Prostate gland (tissue), 2 donors: ENCODE data around the gene TNNC2. TPM values are rescaled to one million over a fixed set of nuclear protein-coding genes. Genes with fewer than 3 reads are reported as not detected.

Experiments used
- DNase-seq: peaks from one replicate; pipeline ENCODE4 v3.0.0-alpha.2; 2019; ENCODE audit warnings: low spot score
- H3K27ac ChIP-seq, 2 donors: fragments of 200-600 bp; sonication (generic); 2 replicates each; pipeline ENCODE4 v1.5.1; 2017 to 2019
- H3K27me3 ChIP-seq: fragments of 200-600 bp; sonication (generic); replicated peaks from 2 replicates; pipeline ENCODE4 v1.5.1; 2019; ENCODE audit not compliant: insufficient read depth
- H3K36me3 ChIP-seq, 2 donors: fragments of 200-600 bp; sonication (generic); 1 replicate in 1 of 2; 2 replicates in 1 of 2; pipeline versions ENCODE4 v1.5.1 to v1.8.1; 2017 to 2019
- H3K4me1 ChIP-seq: fragments of 200-600 bp; sonication (generic); replicated peaks from 2 replicates; pipeline ENCODE4 v1.5.1; 2019
- H3K4me3 ChIP-seq, 2 donors: fragments of 200-600 bp; sonication (generic); 2 replicates each; pipeline ENCODE4 v1.5.1; 2017 to 2019
- H3K9me3 ChIP-seq: fragments of 200-600 bp; sonication (generic); 2 replicates; pipeline ENCODE4 v1.5.1; 2017
- CTCF ChIP-seq, 4 experiments: fragments of 200-600 bp in 2 of 4; fragments of 450-650 bp in 2 of 4; sonication (generic) in 2 of 4; IDR thresholded peaks; 1 replicate in 3 of 4; 2 replicates in 1 of 4; pipeline ENCODE4 v1.5.1; 2016 to 2019; ENCODE audit warnings: antibody characterized with exemption in 4 of 4, mild to moderate bottlenecking in 2 of 4, moderate library complexity in 2 of 4
- POLR2A ChIP-seq: fragments of 450-650 bp; IDR thresholded peaks from one replicate; pipeline ENCODE4 v1.6.1; 2016; ENCODE audit warnings: antibody characterized with exemption, mild to moderate bottlenecking
- POLR2AphosphoS5 ChIP-seq: sonication (generic); formaldehyde crosslinking; IDR thresholded peaks from one replicate; pipeline ENCODE4 v1.6.1; 2017; ENCODE audit warnings: antibody characterized with exemption
- WGBS: methylation state at CpG from one replicate; pipeline ENCODE4 v1.1.5; 2018; 5-methylcytosine and 5-hydroxymethylcytosine counted together
- intact Hi-C: fragments of 100-400 bp; cut with DNase I; formaldehyde crosslinking; loops from one replicate; pipeline ENCODE4 v1.14.2; 2022
- total RNA-seq, 2 donors: library from RNA; depleted of rRNA; stranded (reverse); fragments of >200 nt; gene quantifications; one replicate each; pipeline ENCODE4 v1.1.0, GENCODE V29; 2016

TNNC2 gene
- total RNA-seq, 2 donors from 2014 or later: 2.1 to 3.0 TPM

- WGBS: 94% methylated on average over 7 of the region's 7 CpGs
- intact Hi-C loops: no loop called here
- Histone ChIP-seq H3K36me3 (no peaks in the 10 kb centered on the region), H3K9me3 (no peaks in the 10 kb centered on the region), H3K4me3 (no peak overlapping the region), H3K27ac (no peak overlapping the region), H3K4me1 (peaks cover under 1% of the 10 kb centered on the region), H3K27me3 (no peaks in the 10 kb centered on the region)
- TF ChIP-seq POLR2A (no peak), CTCF (IDR thresholded peaks at IDR 0.05) (no peak), POLR2AphosphoS5 (no peak)
- no peak for DNase-seq
Measured at GRCh38 chr20:45861221-45862075, 34.3 kb upstream of the TNNC2 start.

- 75% methylated on average over 7 of the region's 7 CpGs for WGBS
- H3K4me3 ChIP-seq: no peak overlapping the region
- H3K4me1 ChIP-seq: peaks cover 9% of the 10 kb centered on the region
- TF ChIP-seq POLR2AphosphoS5 (no peak), POLR2A (no peak), CTCF (IDR thresholded peaks at IDR 0.05) (no peak)
- H3K27me3 ChIP-seq: no peaks in the 10 kb centered on the region
- no peak for DNase-seq
- no peaks in the 10 kb centered on the region for H3K36me3 ChIP-seq
- no peak overlapping the region for H3K27ac ChIP-seq
- no peaks in the 10 kb centered on the region for H3K9me3 ChIP-seq
- intact Hi-C loops: no loop called here
Measured at GRCh38 chr20:45860560-45861220, 33.6 kb upstream of the TNNC2 start.

- TF ChIP-seq POLR2A (no peak), POLR2AphosphoS5 (no peak), CTCF (IDR thresholded peaks at IDR 0.05) (no peak)
- Histone ChIP-seq H3K4me1 (peaks cover 14% of the 10 kb centered on the region), H3K36me3 (no peaks in the 10 kb centered on the region), H3K27me3 (no peaks in the 10 kb centered on the region), H3K4me3 (no peak overlapping the region), H3K27ac (no peak overlapping the region), H3K9me3 (no peaks in the 10 kb centered on the region)
- intact Hi-C loops: loop anchor here (5.0 kb wide), 1 partner anchor 38 kb away; no protein-coding TSS in a partner anchor
- no peak for DNase-seq
- 94% methylated on average over 5 of the region's 5 CpGs for WGBS
Measured at GRCh38 chr20:45859916-45860315, 32.8 kb upstream of the TNNC2 start.

GRCh38 chr20:45857882-45858216 lies 30.7 kb upstream of the TNNC2 start:
- Histone ChIP-seq H3K9me3 (no peaks in the 10 kb centered on the region), H3K4me3 (peak overlapping the region; percentile 60 to 73), H3K4me1 (peaks cover 14% of the 10 kb centered on the region), H3K36me3 (no peaks in the 10 kb centered on the region), H3K27ac (peak overlapping the region; percentile 65 to 70), H3K27me3 (no peaks in the 10 kb centered on the region)
- no peak for DNase-seq
- WGBS: 12% methylated on average over 13 of the region's 13 CpGs
- TF ChIP-seq CTCF (IDR thresholded peaks at IDR 0.05): no peak
- no peak for TF ChIP-seq POLR2AphosphoS5
- no peak for TF ChIP-seq POLR2A
- intact Hi-C loops: loop anchor here (5.0 kb wide), 1 partner anchor 36 kb away; no protein-coding TSS in a partner anchor
